GM12801 (cell line): ENCODE data around the gene PRKCA.

Experiments used
- CTCF ChIP-seq: IDR thresholded peaks from one replicate; pipeline ENCODE4 v1.5.1; 2011; ENCODE audit warnings: control low read depth; ENCODE audit not compliant: insufficient read length; ENCODE audit errors: extremely low read depth

Gene PRKCA

GRCh38 chr17:66673668-66674276, 371.4 kb downstream of the PRKCA start:
- TF ChIP-seq CTCF: no peak

GRCh38 chr17:66675273-66675990, 373.0 kb downstream of the PRKCA start:
- no peak for TF ChIP-seq CTCF

- no peak for TF ChIP-seq CTCF
These were observed 373.6 kb downstream of the PRKCA start for GRCh38 chr17:66675991-66676371.

- no peak for TF ChIP-seq CTCF
These were observed 374.0 kb downstream of the PRKCA start for GRCh38 chr17:66676421-66676820.

- TF ChIP-seq CTCF: no peak
These were observed 375.0 kb downstream of the PRKCA start for GRCh38 chr17:66677201-66677981.

GRCh38 chr17:66678061-66678460, 375.6 kb downstream of the PRKCA start:
- TF ChIP-seq CTCF: no peak

- TF ChIP-seq CTCF: no peak
These were observed 376.4 kb downstream of the PRKCA start for GRCh38 chr17:66678827-66679226.
